Measurements from ENCODE around the gene TMEM164.

- TF ChIP-seq CTCF (IDR thresholded peaks at IDR 0.05; ENCODE audit: low read length) (no peak), EZH2 (optimal IDR thresholded peaks at IDR 0.05; ENCODE audit: low read depth, low read length) (no peak)
These were observed 224.0 kb downstream of the TMEM164 start for GRCh38 chrX:110226931-110227330.

Data from MM.1S (cell line).